K562 (cell line): ENCODE measurements around the gene CNTN6. TPM values are rescaled to one million over a fixed set of nuclear protein-coding genes. Genes with fewer than 3 reads are reported as not detected.

Experiments used
- CEBPG ChIP-seq, 3 experiments: fragments of 200-800 bp in 1 of 3; sonication (Bioruptor generic) in 1 of 3; sonication (generic) in 1 of 3; formaldehyde crosslinking in 1 of 3; IDR thresholded peaks in 2 of 3; conservative IDR thresholded peaks in 1 of 3; 2 replicates each; pipeline versions ENCODE4 v1.6.1 to v1.8.0; 2016 to 2022; ENCODE audit warnings: missing compliant biosample characterization in 2 of 3, missing genetic modification characterization in 2 of 3, mild to moderate bottlenecking in 1 of 3, missing genetic modification reagents in 1 of 3
- polyA plus RNA-seq, 8 experiments: library from polyadenylated mRNA; depleted of rRNA in 4 of 8; stranded (reverse) in 5 of 8; unstranded in 3 of 8; fragments of >200 nt; fragmentation: Nextera tagmentation in 2 of 8; fragmentation: Illumina TruSeq in 1 of 8; extraction: Ambion mirVana in 2 of 8; extraction: Trizol in 1 of 8; gene quantifications; 2 replicates each; pipeline versions ENCODE4 v1.2.1 to v1.2.3, GENCODE V29; 2011 to 2014; ENCODE audit warnings: inconsistent platforms in 1 of 8, missing spikeins in 1 of 8
- total RNA-seq, 7 experiments: library from RNA; depleted of rRNA in 6 of 7; stranded (reverse); fragments of >200 nt in 6 of 7; fragmentation: Illumina TruSeq in 2 of 7; extraction: Trizol in 2 of 7; gene quantifications; 2 replicates each; pipeline versions ENCODE4 v1.2.1 to v1.2.3, GENCODE V29; 2011 to 2021; ENCODE audit warnings: low replicate concordance in 1 of 7
- TF ChIP-seq, protein P1 (sequence below), 2 experiments: fragments of 450-650 bp; formaldehyde crosslinking in 1 of 2; IDR thresholded peaks; 2 replicates each; pipeline versions ENCODE4 v1.4.0 to v1.6.1; 2014 to 2020; ENCODE audit warnings: mild to moderate bottlenecking in 2 of 2, borderline replicate concordance in 1 of 2, low read depth in 1 of 2

The CNTN6 gene
- total and polyA plus RNA-seq, 9 of the 15 experiments (the other 6 are each of a cell fraction or from before 2014, with no cell fraction given) = not detected

- TF ChIP-seq, protein P1, sequence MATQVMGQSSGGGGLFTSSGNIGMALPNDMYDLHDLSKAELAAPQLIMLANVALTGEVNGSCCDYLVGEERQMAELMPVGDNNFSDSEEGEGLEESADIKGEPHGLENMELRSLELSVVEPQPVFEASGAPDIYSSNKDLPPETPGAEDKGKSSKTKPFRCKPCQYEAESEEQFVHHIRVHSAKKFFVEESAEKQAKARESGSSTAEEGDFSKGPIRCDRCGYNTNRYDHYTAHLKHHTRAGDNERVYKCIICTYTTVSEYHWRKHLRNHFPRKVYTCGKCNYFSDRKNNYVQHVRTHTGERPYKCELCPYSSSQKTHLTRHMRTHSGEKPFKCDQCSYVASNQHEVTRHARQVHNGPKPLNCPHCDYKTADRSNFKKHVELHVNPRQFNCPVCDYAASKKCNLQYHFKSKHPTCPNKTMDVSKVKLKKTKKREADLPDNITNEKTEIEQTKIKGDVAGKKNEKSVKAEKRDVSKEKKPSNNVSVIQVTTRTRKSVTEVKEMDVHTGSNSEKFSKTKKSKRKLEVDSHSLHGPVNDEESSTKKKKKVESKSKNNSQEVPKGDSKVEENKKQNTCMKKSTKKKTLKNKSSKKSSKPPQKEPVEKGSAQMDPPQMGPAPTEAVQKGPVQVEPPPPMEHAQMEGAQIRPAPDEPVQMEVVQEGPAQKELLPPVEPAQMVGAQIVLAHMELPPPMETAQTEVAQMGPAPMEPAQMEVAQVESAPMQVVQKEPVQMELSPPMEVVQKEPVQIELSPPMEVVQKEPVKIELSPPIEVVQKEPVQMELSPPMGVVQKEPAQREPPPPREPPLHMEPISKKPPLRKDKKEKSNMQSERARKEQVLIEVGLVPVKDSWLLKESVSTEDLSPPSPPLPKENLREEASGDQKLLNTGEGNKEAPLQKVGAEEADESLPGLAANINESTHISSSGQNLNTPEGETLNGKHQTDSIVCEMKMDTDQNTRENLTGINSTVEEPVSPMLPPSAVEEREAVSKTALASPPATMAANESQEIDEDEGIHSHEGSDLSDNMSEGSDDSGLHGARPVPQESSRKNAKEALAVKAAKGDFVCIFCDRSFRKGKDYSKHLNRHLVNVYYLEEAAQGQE (IDR thresholded peaks at IDR 0.05; ENCODE audit: borderline replicate concordance) = no peak
- TF ChIP-seq, protein P1 (CRISPR knock-in tag; IDR thresholded peaks at IDR 0.05; ENCODE audit: low read depth) = no peak
- TF ChIP-seq CEBPG (CRISPR knock-in tag; IDR thresholded peaks at IDR 0.05) = no peak
- no peak for TF ChIP-seq CEBPG (tag; conservative IDR thresholded peaks at IDR 0.05 in 1 of 2, IDR thresholded peaks at IDR 0.05 in 1 of 2)
- TF ChIP-seq, all 486 proteins: peak for 0
Measured at GRCh38 chr3:1079662-1080061, 13.2 kb upstream of the CNTN6 start (continued).
